GM12873 (cell line): ENCODE data around the gene MED8.

ENCODE experiments used
- TF ChIP-seq, protein P1 (sequence below): IDR thresholded peaks from 2 replicates; pipeline ENCODE4 v1.5.1; 2012; ENCODE audit warnings: low read depth, mild to moderate bottlenecking, moderate library complexity, low read length, control low read depth; ENCODE audit not compliant: insufficient read depth; ENCODE audit errors: missing control alignments

Gene MED8

DNA sequence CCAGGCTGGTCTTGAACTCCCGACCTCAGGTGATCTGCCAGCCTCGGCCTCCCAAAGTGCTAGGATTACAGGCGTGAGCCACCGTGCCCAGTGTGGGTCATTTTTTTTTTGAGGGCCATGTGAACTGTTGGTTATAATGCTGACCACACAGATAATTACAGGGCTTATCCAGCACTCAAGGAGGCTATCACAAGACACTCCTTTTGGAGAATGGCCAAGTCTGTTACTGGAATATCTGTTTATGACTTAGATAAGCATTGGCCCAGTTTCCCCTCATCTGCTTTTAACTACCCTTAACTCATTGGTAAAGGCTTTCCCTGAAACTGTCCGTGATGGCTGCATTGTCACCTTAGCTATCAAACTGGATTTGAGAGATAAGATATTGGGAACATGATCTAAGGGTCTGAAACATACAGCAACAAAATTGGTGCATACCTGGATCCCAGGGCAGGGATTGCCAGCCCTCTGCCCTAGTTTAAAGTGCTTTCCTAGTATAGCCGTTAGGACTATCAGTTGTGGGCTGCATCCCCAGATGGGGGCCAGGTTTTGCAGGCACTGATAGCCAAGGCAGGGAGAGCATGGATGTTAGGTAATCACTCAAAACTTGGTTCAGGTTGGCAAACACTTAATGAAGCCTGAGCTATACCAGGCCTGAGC, 15.7 kb upstream of the MED8 start:
- TF ChIP-seq, protein P1, sequence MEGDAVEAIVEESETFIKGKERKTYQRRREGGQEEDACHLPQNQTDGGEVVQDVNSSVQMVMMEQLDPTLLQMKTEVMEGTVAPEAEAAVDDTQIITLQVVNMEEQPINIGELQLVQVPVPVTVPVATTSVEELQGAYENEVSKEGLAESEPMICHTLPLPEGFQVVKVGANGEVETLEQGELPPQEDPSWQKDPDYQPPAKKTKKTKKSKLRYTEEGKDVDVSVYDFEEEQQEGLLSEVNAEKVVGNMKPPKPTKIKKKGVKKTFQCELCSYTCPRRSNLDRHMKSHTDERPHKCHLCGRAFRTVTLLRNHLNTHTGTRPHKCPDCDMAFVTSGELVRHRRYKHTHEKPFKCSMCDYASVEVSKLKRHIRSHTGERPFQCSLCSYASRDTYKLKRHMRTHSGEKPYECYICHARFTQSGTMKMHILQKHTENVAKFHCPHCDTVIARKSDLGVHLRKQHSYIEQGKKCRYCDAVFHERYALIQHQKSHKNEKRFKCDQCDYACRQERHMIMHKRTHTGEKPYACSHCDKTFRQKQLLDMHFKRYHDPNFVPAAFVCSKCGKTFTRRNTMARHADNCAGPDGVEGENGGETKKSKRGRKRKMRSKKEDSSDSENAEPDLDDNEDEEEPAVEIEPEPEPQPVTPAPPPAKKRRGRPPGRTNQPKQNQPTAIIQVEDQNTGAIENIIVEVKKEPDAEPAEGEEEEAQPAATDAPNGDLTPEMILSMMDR, result no peak

DNA sequence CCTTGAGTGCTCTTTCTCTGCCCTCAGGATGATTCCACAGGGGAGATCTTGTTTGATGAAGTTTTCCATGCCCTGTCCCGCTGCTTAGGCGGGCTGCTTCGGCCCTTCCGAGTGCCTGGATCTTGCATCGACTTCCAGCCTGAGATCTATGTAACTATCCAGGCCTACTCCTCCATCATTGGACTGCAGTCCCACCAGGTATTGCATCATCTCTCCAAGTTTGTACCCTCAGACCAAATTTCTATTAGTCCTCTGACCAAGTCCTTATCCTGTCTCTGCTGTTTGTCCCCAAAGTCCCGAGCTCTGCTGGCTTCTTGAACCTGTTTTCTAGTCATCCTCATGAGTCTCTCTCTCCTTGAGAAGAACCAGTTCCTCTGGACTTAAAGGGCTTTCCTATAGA, 14.8 kb upstream of the MED8 start:
- TF ChIP-seq, protein P1, result no peak

DNA sequence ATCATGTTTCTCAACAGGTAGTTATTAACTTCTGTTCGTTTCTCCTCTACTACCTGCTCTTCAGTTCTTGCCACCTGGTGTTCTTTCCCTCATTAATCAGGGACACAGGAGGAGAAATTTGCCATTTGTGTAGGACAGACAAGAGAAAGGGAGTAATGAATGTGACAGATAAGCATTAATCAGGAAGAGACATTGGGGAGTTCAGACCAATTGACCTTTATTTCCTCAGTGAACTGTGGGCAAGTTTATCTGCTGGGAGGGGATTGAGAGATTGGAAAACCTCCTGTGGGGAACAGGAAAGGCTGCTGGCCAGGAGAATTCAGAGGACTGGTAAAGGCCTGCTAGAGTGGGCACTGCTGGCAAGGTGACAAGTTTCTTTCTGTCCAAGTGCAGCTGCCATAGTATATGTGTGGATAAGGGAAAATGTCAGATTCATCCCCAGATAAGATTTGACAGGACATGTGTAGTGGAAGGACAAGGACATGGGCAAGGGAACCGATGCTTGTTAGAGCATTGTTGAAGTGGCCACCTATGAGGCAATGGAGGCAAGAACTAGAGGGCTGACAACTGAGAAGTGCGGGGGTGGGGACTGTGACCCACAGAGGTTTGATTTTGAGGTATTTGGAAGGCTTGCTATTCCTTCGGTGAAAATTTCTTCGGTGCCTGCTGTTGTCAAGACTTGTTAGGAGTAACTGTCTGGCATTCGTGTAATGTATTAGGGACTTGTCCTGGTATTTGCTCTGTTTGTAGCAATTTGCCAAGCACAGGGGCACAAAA, 12.7 kb upstream of the MED8 start:
- TF ChIP-seq, protein P1, result no peak

DNA sequence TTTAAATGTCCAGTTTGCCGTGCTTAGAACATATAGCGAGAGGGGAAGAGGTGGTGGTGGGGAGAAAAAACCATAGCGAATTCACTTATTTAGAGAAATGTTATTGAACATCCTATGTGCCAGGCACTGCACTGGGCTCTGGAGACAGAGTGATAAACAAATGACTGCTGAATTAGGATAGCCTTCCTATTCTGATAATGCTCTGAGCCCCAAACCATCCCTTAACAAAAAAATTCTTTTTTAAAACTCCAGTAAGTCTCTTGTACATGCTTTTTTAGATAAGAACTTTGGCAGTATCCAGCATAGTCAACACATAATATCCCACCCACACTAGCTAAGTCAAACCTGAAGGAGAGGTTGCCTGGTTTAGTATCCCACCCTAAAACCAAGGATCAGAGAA, 8.6 kb upstream of the MED8 start:
- TF ChIP-seq, protein P1, result no peak

DNA sequence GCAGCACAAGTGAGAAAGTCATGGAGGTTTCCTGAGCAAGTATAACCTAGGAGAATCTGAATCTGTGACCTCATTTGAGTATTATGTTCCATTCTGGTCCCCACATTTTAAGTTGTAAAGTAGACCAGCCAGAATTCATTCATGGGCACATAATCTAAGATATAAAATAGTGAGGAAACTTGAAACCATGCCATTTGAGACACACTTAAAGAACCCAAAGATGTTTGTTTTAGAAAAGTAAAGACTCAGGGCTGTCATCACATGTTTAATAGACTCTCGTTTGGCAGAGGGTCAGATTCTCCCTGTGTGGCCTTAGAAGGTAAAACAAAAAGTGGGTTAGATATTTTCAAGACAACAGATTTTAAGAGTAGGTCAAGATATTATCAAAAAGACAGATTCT, 6.5 kb upstream of the MED8 start:
- TF ChIP-seq, protein P1, result no peak

DNA sequence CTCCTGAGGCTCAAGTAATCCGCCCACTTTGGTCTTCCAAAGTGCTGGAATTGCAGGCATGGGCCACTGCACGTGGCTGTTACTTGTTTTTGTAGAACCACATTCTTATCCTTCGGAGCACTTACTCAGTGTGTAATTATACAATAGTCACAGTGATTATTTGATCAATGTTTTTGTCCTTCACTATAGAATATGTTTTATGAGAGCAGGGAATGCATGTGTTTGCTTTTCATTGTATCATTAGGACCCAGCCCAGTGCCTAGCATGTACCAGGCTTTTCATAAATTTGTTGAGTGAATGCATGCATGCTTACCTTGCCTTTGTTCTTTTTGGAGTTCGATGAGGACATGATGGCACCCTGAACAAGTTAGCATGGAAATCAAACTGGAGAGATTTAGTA, 5.9 kb upstream of the MED8 start:
- TF ChIP-seq, protein P1, result no peak

DNA sequence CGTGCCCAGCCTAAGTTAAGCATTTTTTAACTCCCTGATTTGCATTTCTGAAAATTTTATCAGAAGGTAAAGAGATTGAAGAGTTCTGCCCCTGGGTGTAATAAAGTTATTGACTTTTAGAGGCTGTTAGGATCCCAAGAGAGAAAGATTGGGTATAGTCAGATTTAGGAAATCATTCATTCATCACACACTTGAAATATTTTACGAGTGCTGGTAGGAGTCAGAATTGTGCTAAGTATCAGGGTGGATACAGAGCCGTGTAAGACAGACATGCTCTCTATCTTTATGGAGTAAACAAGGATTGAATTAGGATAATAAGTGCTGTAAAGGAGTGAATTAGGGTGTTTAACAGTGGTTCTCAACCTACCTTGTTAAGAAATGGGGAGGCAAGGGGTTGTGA, 3.1 kb upstream of the MED8 start:
- TF ChIP-seq, protein P1, result no peak
